ENCODE measurements around the gene DISC1. TPM values are rescaled to one million over a fixed set of nuclear protein-coding genes. Genes with fewer than 3 reads are reported as not detected.

Gene DISC1
- total RNA-seq, 1 donor from 2014 or later = 16.0 TPM

- no peaks in the 10 kb centered on the region for H3K27me3 ChIP-seq
- H3K27ac ChIP-seq = no peak overlapping the region
- DNase-seq (ENCODE audit: low spot score in 2 of 2) = no peak
- TF ChIP-seq, protein P1, sequence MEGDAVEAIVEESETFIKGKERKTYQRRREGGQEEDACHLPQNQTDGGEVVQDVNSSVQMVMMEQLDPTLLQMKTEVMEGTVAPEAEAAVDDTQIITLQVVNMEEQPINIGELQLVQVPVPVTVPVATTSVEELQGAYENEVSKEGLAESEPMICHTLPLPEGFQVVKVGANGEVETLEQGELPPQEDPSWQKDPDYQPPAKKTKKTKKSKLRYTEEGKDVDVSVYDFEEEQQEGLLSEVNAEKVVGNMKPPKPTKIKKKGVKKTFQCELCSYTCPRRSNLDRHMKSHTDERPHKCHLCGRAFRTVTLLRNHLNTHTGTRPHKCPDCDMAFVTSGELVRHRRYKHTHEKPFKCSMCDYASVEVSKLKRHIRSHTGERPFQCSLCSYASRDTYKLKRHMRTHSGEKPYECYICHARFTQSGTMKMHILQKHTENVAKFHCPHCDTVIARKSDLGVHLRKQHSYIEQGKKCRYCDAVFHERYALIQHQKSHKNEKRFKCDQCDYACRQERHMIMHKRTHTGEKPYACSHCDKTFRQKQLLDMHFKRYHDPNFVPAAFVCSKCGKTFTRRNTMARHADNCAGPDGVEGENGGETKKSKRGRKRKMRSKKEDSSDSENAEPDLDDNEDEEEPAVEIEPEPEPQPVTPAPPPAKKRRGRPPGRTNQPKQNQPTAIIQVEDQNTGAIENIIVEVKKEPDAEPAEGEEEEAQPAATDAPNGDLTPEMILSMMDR (IDR thresholded peaks at IDR 0.05) = no peak
- intact Hi-C loops (cut with DNase I) = no loop called here
- no peaks in the 10 kb centered on the region for H3K4me1 ChIP-seq
- no peaks in the 10 kb centered on the region for H3K36me3 ChIP-seq
- H3K4me3 ChIP-seq = no peak overlapping the region
- peaks cover 0 to 5% of the 10 kb centered on the region in 2 donors for H3K9me3 ChIP-seq
These were observed 309.3 kb downstream of the DISC1 start for GRCh38 chr1:231935856-231936255.

DNA sequence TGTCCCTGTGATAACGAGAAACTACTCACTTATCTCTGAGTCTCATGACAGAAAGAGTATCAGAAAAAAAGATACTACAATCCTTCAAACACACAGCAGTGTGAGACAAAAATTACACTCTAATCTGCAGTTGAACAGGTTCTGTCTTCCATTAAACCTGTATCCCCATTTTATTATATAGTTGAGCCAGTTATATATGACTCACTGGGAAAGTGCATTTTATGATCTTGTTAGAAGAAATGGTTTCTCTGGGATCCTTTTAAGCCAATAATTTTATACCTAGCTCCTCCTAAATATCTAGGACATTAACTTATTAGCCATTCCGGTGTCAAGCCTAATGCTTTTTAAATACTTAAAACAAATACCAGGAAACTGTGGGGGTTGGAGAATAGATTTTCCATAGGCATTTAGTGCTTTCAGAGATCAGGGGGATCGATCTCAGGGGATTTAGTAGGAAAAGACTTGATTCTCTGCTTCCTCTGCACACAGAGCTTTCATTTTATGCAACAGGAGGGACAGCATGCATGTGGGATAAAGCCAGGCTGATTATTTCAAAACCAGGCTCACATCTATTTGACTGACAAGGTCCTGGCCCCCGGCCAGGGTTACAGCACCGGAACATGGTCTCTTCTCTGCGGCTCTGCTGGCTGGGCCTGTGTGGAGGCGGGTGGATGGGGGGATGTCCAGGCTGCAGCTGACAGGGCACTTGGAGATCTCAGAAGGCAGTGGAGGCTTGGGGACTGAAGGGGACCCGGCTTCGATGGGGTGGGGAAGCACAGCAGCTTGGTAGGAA is 310.6 kb downstream of the DISC1 start:
- Histone ChIP-seq H3K9me3 (no peaks in the 10 kb centered on the region), H3K4me3 (no peak overlapping the region), H3K36me3 (no peaks in the 10 kb centered on the region), H3K4me1 (no peaks in the 10 kb centered on the region), H3K27ac (no peak overlapping the region), H3K27me3 (no peaks in the 10 kb centered on the region)
- DNase-seq (ENCODE audit: low spot score in 2 of 2) = no peak
- intact Hi-C loops (cut with DNase I) = no loop called here
- TF ChIP-seq, protein P1 (IDR thresholded peaks at IDR 0.05) = no peak

GRCh38 chr1:231938211-231938610 is 311.6 kb downstream of the DISC1 start:
- TF ChIP-seq, protein P1 (IDR thresholded peaks at IDR 0.05) = no peak
- Histone ChIP-seq H3K36me3 (no peaks in the 10 kb centered on the region), H3K4me1 (no peaks in the 10 kb centered on the region), H3K9me3 (no peaks in the 10 kb centered on the region), H3K27me3 (no peaks in the 10 kb centered on the region), H3K27ac (no peak overlapping the region), H3K4me3 (no peak overlapping the region)
- intact Hi-C loops (cut with DNase I) = no loop called here
- DNase-seq (ENCODE audit: low spot score in 2 of 2) = no peak

DNA sequence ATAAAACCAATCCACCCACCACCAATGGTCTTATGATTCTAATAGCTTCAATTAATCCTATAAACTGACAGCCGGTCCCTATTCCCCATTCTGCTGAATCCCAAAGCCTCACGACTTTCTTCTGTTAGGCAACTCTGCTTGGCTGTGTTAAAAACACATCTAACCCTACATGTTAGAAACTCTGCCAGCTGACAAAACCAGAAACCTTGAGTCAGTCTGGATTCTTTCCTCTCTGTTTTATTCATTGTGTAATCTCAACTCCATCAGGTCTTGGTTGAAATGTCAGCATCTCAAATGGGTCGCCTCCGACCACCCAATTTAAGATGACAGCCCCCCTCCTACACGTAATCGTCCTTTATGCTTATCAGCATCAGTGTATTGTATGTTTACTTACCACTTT is 312.1 kb downstream of the DISC1 start:
- Histone ChIP-seq H3K27ac (no peak overlapping the region), H3K4me1 (no peaks in the 10 kb centered on the region), H3K4me3 (no peak overlapping the region), H3K36me3 (no peaks in the 10 kb centered on the region), H3K9me3 (no peaks in the 10 kb centered on the region), H3K27me3 (no peaks in the 10 kb centered on the region)
- intact Hi-C loops (cut with DNase I) = no loop called here
- DNase-seq (ENCODE audit: low spot score in 2 of 2) = no peak
- TF ChIP-seq, protein P1 (IDR thresholded peaks at IDR 0.05) = no peak

DNA sequence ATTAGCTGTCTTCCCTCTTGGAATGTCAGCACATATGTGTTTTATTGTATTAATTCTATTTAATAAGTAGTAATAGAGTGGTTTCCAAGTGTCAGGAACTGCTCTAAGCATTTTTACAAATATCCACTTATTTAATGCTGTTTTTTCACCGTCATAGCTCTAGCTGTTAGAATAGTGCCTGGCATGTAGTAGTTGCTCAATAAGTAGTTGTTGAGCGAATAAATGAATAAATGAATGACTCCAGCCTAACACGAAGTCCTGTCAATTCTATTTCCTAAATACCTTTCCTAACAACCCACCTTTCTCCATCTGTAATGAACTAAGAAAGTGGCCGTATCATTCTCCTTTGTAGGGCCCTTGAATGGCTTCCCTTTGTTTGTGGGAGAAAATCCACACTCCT is 312.5 kb downstream of the DISC1 start:
- H3K4me1 ChIP-seq = no peaks in the 10 kb centered on the region
- TF ChIP-seq, protein P1 (IDR thresholded peaks at IDR 0.05) = no peak
- intact Hi-C loops (cut with DNase I) = no loop called here
- no peak overlapping the region for H3K4me3 ChIP-seq
- no peaks in the 10 kb centered on the region for H3K27me3 ChIP-seq
- H3K27ac ChIP-seq = no peak overlapping the region
- DNase-seq (ENCODE audit: low spot score in 2 of 2) = no peak
- no peaks in the 10 kb centered on the region for H3K36me3 ChIP-seq
- H3K9me3 ChIP-seq = no peaks in the 10 kb centered on the region
